Mesodermal cell (in vitro differentiated cells): ENCODE measurements around the gene GALNT4.
A peak's percentile ranks its signal among the peaks of the same experiment; 100 is the strongest.

Experiments used
- H3K27ac ChIP-seq: 2 replicates; pipeline ENCODE4 v1.7.0; 2013; ENCODE audit warnings: mild to moderate bottlenecking, low read depth, low read length, moderate library complexity; ENCODE audit not compliant: severe bottlenecking
- H3K36me3 ChIP-seq: 2 replicates; pipeline ENCODE4 v1.7.1; 2013; ENCODE audit warnings: mild to moderate bottlenecking, low read length, moderate library complexity; ENCODE audit not compliant: control insufficient read depth, insufficient read depth
- H3K4me1 ChIP-seq: one replicate; pipeline ENCODE4 v1.7.1; 2013; ENCODE audit warnings: mild to moderate bottlenecking, low read length; ENCODE audit not compliant: insufficient read depth, control insufficient read depth, poor library complexity, severe bottlenecking
- H3K4me3 ChIP-seq: 2 replicates; pipeline ENCODE4 v1.7.0; 2013; ENCODE audit warnings: low read length, control low read depth, mild to moderate bottlenecking; ENCODE audit not compliant: insufficient read depth, poor library complexity, severe bottlenecking; ENCODE audit errors: extremely low read depth
- H3K9me3 ChIP-seq: 2 replicates; pipeline ENCODE4 v1.7.1; 2013; ENCODE audit warnings: mild to moderate bottlenecking, low read length, moderate library complexity; ENCODE audit not compliant: control insufficient read depth
- WGBS, 2 experiments: methylation state at CpG; one replicate each; pipeline ENCODE4 v1.1.5; 2013; ENCODE audit warnings: missing lambda C conversion rate in 2 of 2; ENCODE audit not compliant: insufficient coverage in 2 of 2; 5-methylcytosine and 5-hydroxymethylcytosine counted together

Gene GALNT4

DNA sequence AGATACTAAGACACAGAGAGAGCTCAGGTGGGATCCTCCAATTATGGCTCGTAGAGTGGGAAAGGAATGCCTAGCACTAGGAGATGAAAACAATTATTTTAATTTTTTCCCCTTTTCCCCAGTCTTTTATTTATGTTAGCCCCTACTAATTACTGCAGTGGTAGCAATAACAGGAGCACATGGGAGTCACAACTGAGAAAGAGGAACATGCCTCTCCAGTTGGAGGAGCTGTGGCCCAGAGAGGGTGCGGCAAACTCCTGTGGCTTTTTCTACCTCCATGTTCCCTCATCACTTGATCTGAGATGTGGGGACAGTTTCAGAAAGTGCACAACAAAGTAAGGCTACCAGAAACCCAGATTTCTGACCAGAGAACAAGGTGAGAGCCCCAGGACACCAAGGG, 27.2 kb upstream of the GALNT4 start:
- Histone ChIP-seq H3K4me1 (peaks cover 8% of the 10 kb centered on the region), H3K27ac (no peak overlapping the region), H3K4me3 (no peak overlapping the region), H3K9me3 (peaks cover 4% of the 10 kb centered on the region), H3K36me3 (no peaks in the 10 kb centered on the region)
- WGBS, 2 experiments, result no CpG with 5 or more reads among the region's 2 CpGs

DNA sequence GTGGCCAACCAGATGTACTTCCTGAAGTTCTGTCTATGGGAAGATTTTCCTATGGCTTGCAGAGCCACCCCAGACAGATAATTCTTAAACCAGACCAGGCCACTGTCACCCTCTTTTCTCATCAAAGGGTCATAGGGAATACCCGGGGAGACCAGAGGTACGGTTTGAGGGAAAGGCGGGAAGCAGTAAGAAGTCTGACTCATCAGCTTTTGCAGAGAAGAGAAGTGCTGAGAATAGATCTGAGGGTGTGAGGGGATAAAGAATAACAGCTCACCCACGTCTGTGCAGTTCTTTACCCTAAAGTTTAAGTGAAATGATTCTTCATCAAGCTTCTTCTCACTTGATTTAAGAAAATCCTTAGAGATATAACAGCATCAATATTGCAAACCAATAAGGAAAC, 22.5 kb upstream of the GALNT4 start:
- Histone ChIP-seq H3K36me3 (no peaks in the 10 kb centered on the region), H3K9me3 (no peaks in the 10 kb centered on the region), H3K27ac (no peak overlapping the region), H3K4me1 (peaks cover 16% of the 10 kb centered on the region), H3K4me3 (no peak overlapping the region)
- 50 to 63% methylated on average over 1 to 3 of the region's 4 CpGs for WGBS, 2 experiments

DNA sequence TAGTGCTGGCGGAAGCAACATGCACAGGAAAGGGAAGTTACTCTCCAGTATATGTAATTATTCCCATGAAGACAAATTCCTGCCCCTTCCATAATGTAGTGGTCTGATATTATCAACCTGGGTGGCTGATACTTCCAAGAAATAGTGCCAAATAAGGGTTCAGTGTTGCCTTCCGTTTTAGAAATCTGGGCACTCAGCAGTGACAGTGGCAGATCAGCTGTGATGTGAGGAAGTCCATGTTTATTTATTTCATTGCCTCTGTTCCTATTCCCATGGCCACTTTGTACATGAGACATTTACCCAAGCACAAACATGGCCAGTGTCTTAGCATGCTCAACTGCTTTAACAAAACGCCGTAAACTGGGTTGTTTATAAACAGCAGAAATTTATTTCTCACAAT, 21.6 kb upstream of the GALNT4 start:
- Histone ChIP-seq H3K27ac (no peak overlapping the region), H3K4me3 (no peak overlapping the region), H3K36me3 (no peaks in the 10 kb centered on the region), H3K4me1 (peaks cover 16% of the 10 kb centered on the region), H3K9me3 (no peaks in the 10 kb centered on the region)
- WGBS, 2 experiments, result 90 to 100% methylated on average over 1 to 3 of the region's 4 CpGs

DNA sequence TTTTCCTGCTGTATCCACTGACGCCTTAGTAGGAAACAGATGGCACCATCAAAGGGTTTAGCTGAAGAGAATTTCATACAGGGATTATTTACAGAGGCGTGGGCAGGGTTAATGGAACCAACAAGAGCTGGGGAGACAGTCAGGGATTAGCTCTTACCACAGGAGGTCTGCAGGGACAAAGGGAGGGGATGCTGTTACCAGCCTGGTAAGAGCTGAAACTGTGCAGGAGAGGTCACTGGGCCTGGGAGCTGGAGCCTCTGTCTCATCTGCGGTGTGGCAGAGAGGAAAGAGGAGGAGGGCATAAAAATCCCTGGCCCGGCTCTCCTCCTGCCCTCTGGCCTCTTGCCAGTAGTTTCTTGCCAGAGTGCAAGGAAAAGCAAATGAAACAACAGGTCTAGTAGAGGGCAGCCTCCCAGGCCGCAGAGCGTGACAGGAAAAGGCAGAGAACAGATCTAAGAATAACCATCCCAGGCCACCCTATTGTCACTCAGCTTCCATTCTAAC, 20.1 kb upstream of the GALNT4 start:
- no peak overlapping the region for H3K4me3 ChIP-seq
- H3K36me3 ChIP-seq, result no peaks in the 10 kb centered on the region
- H3K27ac ChIP-seq, result peak overlapping the region; percentile 43
- 70 to 78% methylated on average over 4 to 5 of the region's 6 CpGs for WGBS, 2 experiments
- H3K4me1 ChIP-seq, result peaks cover 16% of the 10 kb centered on the region
- no peaks in the 10 kb centered on the region for H3K9me3 ChIP-seq

DNA sequence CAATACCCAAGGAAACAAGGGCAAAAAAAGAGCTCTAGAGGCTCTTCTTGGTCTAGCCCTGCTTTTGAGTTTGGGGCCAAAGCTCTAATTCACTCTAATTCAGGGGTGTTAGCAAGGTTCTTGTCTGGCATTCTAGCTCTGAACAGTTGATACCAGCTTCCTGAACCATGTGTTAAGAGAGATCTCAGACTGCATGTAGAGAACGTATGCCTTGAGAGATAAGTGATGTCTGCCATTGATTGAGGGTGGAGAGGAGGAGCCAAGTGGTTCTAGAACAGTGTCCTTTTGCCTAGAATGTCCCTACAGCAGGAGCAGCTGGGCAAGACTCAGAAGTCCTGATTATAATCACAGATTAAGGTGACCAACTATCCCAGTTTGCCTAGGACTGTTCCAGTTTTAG, 19.4 kb upstream of the GALNT4 start:
- 86% methylated on average over 1 of the region's 1 CpG; no CpG with 5 or more reads in 1 of the 2 experiments for WGBS, 2 experiments
- Histone ChIP-seq H3K4me3 (no peak overlapping the region), H3K36me3 (no peaks in the 10 kb centered on the region), H3K9me3 (no peaks in the 10 kb centered on the region), H3K4me1 (peaks cover 16% of the 10 kb centered on the region), H3K27ac (no peak overlapping the region)

DNA sequence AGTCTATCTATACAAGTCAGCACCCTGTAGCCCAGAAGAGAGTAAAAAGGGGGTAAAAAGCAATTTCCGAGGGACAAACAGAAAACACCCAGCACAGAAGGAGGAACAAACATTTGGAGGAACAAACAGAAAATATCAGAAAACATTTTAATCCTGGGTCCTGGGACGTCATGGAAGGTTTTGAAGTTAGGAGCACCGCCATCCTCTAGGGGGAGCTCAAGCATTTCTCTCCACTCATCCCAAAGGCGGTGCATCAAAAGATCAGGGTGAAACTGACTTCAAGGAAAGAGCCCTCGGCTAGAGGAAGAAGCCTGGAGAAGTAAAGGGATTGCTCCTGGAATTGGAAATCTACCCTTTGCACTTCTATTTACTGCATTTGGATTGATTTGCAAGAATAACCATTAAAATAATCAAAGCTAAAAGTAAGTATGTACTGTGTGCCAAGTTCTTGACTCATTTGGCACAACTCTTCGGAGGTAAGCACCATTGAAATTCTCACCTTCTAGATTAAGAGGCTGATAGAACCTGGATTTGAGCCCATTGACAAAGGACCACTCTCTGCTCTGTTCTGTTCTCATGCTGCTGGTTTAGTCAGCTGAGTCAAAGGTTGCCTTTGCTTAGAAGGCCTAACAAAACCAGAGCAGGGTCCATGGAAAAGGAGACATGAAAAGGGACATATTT, 18.5 kb upstream of the GALNT4 start:
- Histone ChIP-seq H3K36me3 (no peaks in the 10 kb centered on the region), H3K4me3 (no peak overlapping the region), H3K9me3 (no peaks in the 10 kb centered on the region), H3K27ac (no peak overlapping the region), H3K4me1 (peaks cover 16% of the 10 kb centered on the region)
- WGBS, 2 experiments, result 80% methylated on average over 1 of the region's 6 CpGs

DNA sequence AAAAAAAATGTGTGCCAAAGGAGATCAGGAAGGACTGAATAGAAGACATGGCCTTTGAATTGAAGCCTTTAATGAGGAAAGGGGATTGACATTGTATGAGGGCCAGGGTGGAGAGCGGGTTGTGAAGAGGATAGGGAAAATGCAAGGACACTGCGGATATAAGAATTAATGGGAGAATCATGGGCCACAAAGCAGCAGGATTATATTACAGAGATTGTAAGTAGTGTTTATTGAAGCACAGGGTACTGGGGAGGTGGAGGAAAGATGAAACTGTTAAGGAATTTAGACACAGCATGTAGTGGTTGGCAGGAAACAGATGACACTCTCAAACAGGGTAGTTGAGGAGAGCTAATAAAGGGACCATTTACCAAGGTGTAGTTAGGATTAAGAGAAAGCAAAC, 17.6 kb upstream of the GALNT4 start:
- no peak overlapping the region for H3K4me3 ChIP-seq
- H3K9me3 ChIP-seq, result no peaks in the 10 kb centered on the region
- no peaks in the 10 kb centered on the region for H3K36me3 ChIP-seq
- H3K27ac ChIP-seq, result no peak overlapping the region
- 88 to 89% methylated on average over 2 of the region's 2 CpGs for whole genome bisulfite sequencing, 2 experiments
- peaks cover 14% of the 10 kb centered on the region for H3K4me1 ChIP-seq

DNA sequence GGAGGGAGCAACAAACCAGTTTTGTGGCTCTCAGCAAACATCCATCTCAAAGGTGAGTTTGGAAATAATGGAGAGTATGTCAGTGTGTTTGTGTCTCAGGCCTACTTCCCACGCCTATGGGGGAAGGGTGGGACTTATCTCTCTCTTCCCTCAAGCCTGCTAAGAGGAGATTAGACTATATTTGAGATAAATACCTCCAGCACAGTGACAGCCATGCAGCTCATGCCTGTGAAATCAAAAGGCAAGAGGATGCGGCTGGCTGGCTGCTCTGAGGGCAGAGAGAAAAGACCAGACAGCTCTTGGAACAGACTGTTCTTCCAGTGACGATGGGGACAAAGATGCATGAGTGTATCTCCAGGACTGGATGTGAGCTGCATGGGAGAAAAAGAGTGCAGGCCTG, 16.0 kb upstream of the GALNT4 start:
- H3K27ac ChIP-seq, result no peak overlapping the region
- H3K4me1 ChIP-seq, result peaks cover 8% of the 10 kb centered on the region
- 86 to 98% methylated on average over 2 to 3 of the region's 3 CpGs for WGBS, 2 experiments
- H3K9me3 ChIP-seq, result no peaks in the 10 kb centered on the region
- H3K4me3 ChIP-seq, result no peak overlapping the region
- no peaks in the 10 kb centered on the region for H3K36me3 ChIP-seq

DNA sequence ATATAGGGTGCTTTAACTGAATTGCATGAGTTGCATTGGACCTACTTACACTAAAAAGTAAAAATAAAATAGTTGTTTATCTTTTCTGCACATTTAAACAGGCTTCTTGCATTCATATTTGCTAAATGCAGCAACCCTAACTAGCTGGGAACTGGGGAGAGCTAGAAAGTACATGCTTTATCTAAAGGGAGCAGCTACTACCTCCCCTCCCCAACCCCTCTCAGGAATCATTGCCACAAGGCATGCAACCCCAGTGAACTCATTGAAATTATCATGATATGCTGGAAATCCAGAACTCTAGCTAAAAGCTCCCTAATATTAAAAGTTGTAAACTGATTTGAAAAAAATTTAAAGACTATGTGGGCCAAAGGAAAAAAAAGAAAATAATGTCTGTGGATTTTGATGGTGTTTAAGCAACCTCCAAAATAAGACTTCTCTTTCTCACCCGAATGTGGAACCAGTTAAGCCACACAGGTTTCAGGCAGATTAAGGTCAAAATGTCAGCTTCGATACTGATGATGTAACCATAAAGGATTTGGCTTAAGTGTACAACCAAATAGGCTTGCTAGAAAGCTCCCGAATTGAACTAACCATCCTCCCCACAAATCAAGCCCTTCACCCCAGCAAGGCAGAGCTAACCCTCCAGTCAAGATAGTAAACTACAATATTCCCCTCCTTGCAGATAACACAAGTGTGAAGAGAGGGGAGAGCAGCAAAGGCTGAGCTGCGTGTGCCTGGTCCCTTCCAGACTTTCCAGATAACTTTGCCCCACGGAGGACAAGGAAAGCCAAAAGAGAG, 15.0 kb upstream of the GALNT4 start:
- Histone ChIP-seq H3K4me1 (peaks cover 6% of the 10 kb centered on the region), H3K36me3 (no peaks in the 10 kb centered on the region), H3K4me3 (no peak overlapping the region), H3K9me3 (no peaks in the 10 kb centered on the region), H3K27ac (no peak overlapping the region)
- WGBS, 2 experiments, result 94% methylated on average over 2 of the region's 5 CpGs; no CpG with 5 or more reads in 1 of the 2 experiments

DNA sequence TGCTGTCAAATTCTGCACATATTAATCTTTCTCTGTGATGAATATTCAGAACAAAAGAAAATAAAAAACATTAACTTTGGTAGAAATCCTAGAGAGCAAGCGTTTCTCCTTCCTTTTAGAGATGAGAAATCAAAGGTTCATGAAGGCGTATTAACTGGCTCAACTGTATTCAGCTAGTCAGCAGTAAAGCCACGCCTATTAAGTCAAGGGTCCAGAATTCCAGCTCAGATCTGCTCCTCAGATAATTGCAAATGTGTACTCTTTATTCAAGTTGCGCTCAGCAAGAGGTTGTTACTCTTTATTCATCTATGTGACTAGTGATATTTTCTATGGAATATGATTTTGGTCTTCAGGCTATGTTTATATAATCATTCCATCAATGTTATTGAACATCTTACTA, 14.3 kb upstream of the GALNT4 start:
- H3K36me3 ChIP-seq, result no peaks in the 10 kb centered on the region
- H3K9me3 ChIP-seq, result no peaks in the 10 kb centered on the region
- no peak overlapping the region for H3K27ac ChIP-seq
- 81 to 93% methylated on average over 3 of the region's 4 CpGs for WGBS, 2 experiments
- H3K4me1 ChIP-seq, result peaks cover 4% of the 10 kb centered on the region
- H3K4me3 ChIP-seq, result no peak overlapping the region

DNA sequence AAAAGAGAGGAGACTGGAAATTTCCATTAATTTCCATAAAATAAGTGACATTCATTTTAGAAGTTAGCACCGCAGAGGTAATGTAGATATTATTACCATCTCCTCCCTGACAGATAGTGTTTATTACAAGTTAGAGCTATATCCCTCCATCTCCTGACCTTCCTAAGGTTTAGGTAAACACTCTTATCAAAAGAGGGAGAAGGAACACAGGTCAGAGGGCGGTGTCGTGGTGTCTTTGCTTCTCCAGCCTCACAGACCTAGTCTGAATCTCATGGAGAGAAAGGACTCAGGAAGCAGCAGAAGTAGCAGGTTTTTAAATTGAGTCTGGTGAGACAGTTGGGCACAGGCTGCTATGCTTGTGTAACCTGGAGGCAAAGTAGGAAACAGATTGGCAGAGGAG, 12.8 kb upstream of the GALNT4 start:
- no peak overlapping the region for H3K27ac ChIP-seq
- H3K36me3 ChIP-seq, result no peaks in the 10 kb centered on the region
- no peak overlapping the region for H3K4me3 ChIP-seq
- 85% methylated on average over 2 of the region's 3 CpGs; no CpG with 5 or more reads in 1 of the 2 experiments for WGBS, 2 experiments
- H3K9me3 ChIP-seq, result no peaks in the 10 kb centered on the region
- H3K4me1 ChIP-seq, result no peaks in the 10 kb centered on the region
